ENCODE measurements around the gene ZNF749. TPM values are rescaled to one million over a fixed set of nuclear protein-coding genes. Genes with fewer than 3 reads are reported as not detected.

ZNF749 gene
- total and polyA plus RNA-seq, 2 of the 8 experiments (the other 6 are each of a cell fraction or from before 2014, with no cell fraction given), result 15.2 to 24.4 TPM

DNA sequence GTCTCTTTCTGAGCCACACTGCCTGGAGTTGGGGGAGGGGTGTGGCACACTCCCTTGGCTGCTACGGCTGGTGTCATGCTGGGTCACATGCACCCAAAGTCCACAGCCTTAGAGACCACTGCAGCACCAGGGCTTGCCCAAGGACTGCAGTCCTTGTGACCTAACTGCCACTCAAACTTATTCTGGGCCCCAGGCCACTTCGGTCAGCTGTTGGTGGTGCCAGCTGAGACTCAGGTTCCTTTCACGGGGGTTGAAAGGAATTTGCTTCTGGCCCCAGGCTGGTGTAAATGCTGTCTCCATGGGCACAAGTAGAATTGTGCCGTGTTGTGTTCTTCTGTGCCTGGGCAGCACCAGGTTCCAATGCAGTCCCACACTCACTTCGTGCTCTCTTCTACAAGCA lies 31.4 kb downstream of the ZNF749 start:
- H2BK120ac ChIP-seq (replicated peaks; ENCODE audit: low read depth, low read length), result no peak overlapping the region
- H3K23ac ChIP-seq (ENCODE audit: insufficient read length), result no peak overlapping the region
- no peak overlapping the region for H4K8ac ChIP-seq (ENCODE audit: extremely low read depth, insufficient read depth, low read length)
- no peaks in the 10 kb centered on the region for H3K27me3 ChIP-seq (replicated peaks in 1 of 4; ENCODE audit: control insufficient read depth in 3 of 4, extremely low read depth in 1 of 4, insufficient read depth in 3 of 4, low read length in 3 of 4)
- H4K5ac ChIP-seq (ENCODE audit: insufficient read length, low read depth, low read length), result no peak overlapping the region
- H4K91ac ChIP-seq (replicated peaks; ENCODE audit: insufficient read length, low read length), result no peak overlapping the region
- no peak overlapping the region for H3K9ac ChIP-seq (replicated peaks in 1 of 4; ENCODE audit: extremely low read depth in 1 of 4, low read depth in 3 of 4, low read length in 3 of 4)
- ChIA-PET POLR2A (ENCODE audit: partially characterized antibody) (interaction anchor here (1.5 kb wide), 1 partner anchor 216 kb away, joined by 4 read pairs; the partner anchor contains the start of gene ZNF551), CTCF (ENCODE audit: partially characterized antibody) (interaction anchor here (0.7 to 1.7 kb wide), 4 partner anchors 11 to 175 kb away, joined by 3 to 10 read pairs (median 5); partner anchors contain the start of gene ZNF772)
- no peaks in the 10 kb centered on the region for H3K23me2 ChIP-seq (ENCODE audit: low read depth, low read length)
- peaks cover 36 to 44% of the 10 kb centered on the region in 2 experiments for H3K9me3 ChIP-seq (ENCODE audit: insufficient read depth in 2 of 2, low read depth in 1 of 2, low read length in 1 of 2)
- H3K18ac ChIP-seq (ENCODE audit: extremely low read depth, low read length), result no peak overlapping the region
- no peak overlapping the region for H3K14ac ChIP-seq (ENCODE audit: insufficient read length)
- H2AK5ac ChIP-seq (ENCODE audit: low read depth, low read length), result no peak overlapping the region
- no peaks in the 10 kb centered on the region for H4K20me1 ChIP-seq (replicated peaks in 1 of 2; ENCODE audit: control insufficient read depth in 1 of 2, insufficient read depth in 2 of 2, low read length in 2 of 2)
- no peak overlapping the region for H2AFZ ChIP-seq (ENCODE audit: low read length)
- H2BK20ac ChIP-seq (ENCODE audit: low read length), result no peak overlapping the region
- FAIRE-seq (no peak), DNase-seq (ENCODE audit: low read depth in 1 of 2, low spot score in 2 of 2) (no peak)
- 89% methylated on average over 5 of the region's 5 CpGs; no CpG with 5 or more reads in 1 of the 2 experiments for WGBS, 2 experiments (ENCODE audit: extremely low coverage in 1 of 2, insufficient coverage in 1 of 2, insufficient read length in 1 of 2, insufficient replicate concordance in 2 of 2, low coverage in 1 of 2, low lambda C conversion rate in 2 of 2, missing lambda C conversion rate in 1 of 2)
- H3K79me2 ChIP-seq (ENCODE audit: control insufficient read depth in 1 of 2, insufficient read depth in 2 of 2, low read length in 2 of 2), result peaks cover 0 to 2% of the 10 kb centered on the region in 2 experiments; a peak in 1 of 4 replicates
- no peak overlapping the region for H3K4me2 ChIP-seq (ENCODE audit: insufficient read depth in 1 of 2, low read depth in 2 of 2, low read length in 2 of 2)
- TF ChIP-seq SIX5 (IDR thresholded peaks at IDR 0.05; ENCODE audit: low read depth, low read length) (no peak), TAF7 (optimal IDR thresholded peaks at IDR 0.05; ENCODE audit: borderline replicate concordance, low read depth, low read length) (no peak), BRCA1 (IDR thresholded peaks at IDR 0.05; ENCODE audit: low read depth, low read length) (no peak), SAP30 (IDR thresholded peaks at IDR 0.05; ENCODE audit: insufficient read depth, insufficient replicate concordance, low read length) (no peak), SP4 (IDR thresholded peaks at IDR 0.05; ENCODE audit: low read length) (no peak), SRF (IDR thresholded peaks at IDR 0.05; ENCODE audit: low read depth, low read length) (no peak), KDM5A (IDR thresholded peaks at IDR 0.05; ENCODE audit: low read length) (no peak), CTBP2 (IDR thresholded peaks at IDR 0.05; ENCODE audit: borderline replicate concordance, insufficient read depth, insufficient read length, low read length) (no peak), POLR2AphosphoS5 (IDR thresholded peaks at IDR 0.05; ENCODE audit: low read depth, low read length) (no peak), CBX5 (IDR thresholded peaks at IDR 0.05; ENCODE audit: low read depth, low read length) (no peak)
- no peak overlapping the region for H3K56ac ChIP-seq (replicated peaks; ENCODE audit: insufficient read length, low read depth, low read length)
- H3K4me1 ChIP-seq (replicated peaks in 1 of 4; ENCODE audit: control insufficient read depth in 3 of 4, insufficient read depth in 4 of 4, low read length in 3 of 4), result no peaks in the 10 kb centered on the region
- H2BK5ac ChIP-seq (ENCODE audit: low read depth, low read length), result no peak overlapping the region
- no peak overlapping the region for H2BK12ac ChIP-seq (ENCODE audit: low read depth, low read length)
- no peaks in the 10 kb centered on the region for H3K79me1 ChIP-seq (ENCODE audit: low read depth, low read length)
- no peak overlapping the region for H3K4me3 ChIP-seq (ENCODE audit: extremely low read depth in 1 of 4, insufficient read depth in 2 of 4, low read depth in 3 of 4, low read length in 4 of 4)
- H3K27ac ChIP-seq (ENCODE audit: low read depth, low read length), result no peak overlapping the region
- peaks cover 0 to 23% (median 2%) of the 10 kb centered on the region in 4 experiments; a peak in 4 of 8 replicates for H3K36me3 ChIP-seq (ENCODE audit: control insufficient read depth in 2 of 4, insufficient read depth in 4 of 4, low read length in 3 of 4)
- no peak overlapping the region for H2BK15ac ChIP-seq (ENCODE audit: low read length)
- no peak overlapping the region for H3K4ac ChIP-seq (replicated peaks; ENCODE audit: insufficient read length, low read depth, low read length)
